NCI-H1694 treated with DMSO at 0.1 percent for 48 hours (cell line): Measurements from ENCODE around the gene SLC35F6.

Source experiments
- DNase-seq: peaks from one replicate; lab custom pipeline; 2025; lab: John Stamatoyannopoulos, UW

Gene SLC35F6, protein sequence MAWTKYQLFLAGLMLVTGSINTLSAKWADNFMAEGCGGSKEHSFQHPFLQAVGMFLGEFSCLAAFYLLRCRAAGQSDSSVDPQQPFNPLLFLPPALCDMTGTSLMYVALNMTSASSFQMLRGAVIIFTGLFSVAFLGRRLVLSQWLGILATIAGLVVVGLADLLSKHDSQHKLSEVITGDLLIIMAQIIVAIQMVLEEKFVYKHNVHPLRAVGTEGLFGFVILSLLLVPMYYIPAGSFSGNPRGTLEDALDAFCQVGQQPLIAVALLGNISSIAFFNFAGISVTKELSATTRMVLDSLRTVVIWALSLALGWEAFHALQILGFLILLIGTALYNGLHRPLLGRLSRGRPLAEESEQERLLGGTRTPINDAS

GRCh38 chr2:26764078-26764887 is at the start of gene SLC35F6:
SLC35F6 (plus strand) TSS chr2:26764284; CDS start chr2:26764350, 66 bp downstream.
- DNase-seq: peak; percentile 57

GRCh38 chr2:26715528-26716270 is 48.4 kb upstream of the SLC35F6 start:
- no peak for DNase-seq

GRCh38 chr2:26716340-26716739 is 47.7 kb upstream of the SLC35F6 start:
- no peak for DNase-seq

DNA sequence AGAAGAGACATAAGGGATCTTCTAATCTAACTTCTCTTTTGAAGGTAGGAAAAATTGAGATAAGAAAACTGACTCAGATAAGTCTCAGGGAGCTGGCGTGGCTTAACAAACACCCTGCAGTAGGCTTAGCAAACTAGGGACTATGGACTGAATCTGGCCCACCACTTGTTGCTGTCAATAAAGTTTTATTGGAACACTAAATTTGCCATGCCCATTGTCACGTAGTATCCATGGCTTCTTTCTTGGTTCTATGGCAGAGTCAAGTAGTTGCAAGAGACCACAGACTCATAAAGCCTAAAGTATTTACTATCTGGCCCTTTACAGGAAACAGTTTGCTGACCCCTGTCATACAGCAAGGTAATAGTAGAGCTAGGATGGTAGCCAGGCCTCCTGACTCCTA is 47.3 kb upstream of the SLC35F6 start:
- DNase-seq: no peak

DNA sequence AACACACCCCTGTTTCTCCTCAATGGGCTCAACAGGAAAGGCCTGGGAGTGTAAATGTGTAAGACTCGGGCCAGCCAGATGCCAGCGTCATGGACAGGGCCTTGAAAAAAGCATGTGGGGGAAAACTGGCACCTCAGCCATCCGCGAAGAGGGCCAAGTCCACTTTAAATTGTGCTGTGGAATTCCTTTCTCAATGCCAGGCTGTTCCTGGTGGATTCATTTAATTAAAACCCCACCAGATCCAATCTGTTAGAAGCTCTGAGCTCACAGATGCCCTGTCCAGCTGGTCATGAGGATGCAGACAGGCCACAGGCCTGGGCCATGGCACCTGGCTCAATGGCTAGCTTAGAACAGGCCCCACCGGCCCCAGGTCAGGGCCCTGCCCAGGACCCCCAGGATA is 46.7 kb upstream of the SLC35F6 start:
- DNase-seq: no peak

DNA sequence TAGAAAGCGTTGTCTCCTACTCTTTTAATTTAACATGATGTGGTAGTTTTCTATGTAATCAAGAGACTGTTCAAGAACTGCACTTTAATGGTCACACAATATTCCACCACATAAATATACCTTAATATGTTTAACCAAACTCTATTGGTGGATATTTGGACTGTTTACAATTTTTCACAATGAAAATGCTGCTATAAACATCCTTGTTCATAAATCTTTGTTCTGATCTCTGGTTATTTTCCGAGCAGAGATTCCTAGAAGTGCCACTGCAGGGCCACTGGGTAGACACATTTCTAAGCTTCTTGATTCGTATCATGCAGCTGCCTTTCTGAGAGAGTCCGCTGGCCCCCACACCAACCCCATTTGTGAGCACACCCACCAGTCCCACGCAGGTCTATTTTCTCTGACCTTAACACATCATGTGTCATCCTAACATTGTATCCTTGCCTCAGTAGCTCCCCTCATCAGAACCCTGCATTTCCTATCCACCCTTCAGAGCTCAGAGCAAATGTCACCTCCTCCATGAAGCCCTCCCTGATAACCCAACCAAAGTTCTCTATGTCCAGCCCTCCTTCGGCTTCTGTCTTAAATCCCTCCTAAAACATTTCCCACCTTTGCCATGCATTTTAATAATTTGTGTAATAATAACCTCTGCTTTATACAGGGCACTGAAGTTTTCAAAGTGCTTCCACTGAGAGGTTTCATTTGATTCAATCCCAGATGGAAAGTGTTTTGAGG is 45.0 kb upstream of the SLC35F6 start:
- DNase-seq: no peak

GRCh38 chr2:26720322-26721114 is 43.6 kb upstream of the SLC35F6 start:
- DNase-seq: no peak

GRCh38 chr2:26721115-26722032 is 42.7 kb upstream of the SLC35F6 start:
- peak; percentile 47 for DNase-seq

DNA sequence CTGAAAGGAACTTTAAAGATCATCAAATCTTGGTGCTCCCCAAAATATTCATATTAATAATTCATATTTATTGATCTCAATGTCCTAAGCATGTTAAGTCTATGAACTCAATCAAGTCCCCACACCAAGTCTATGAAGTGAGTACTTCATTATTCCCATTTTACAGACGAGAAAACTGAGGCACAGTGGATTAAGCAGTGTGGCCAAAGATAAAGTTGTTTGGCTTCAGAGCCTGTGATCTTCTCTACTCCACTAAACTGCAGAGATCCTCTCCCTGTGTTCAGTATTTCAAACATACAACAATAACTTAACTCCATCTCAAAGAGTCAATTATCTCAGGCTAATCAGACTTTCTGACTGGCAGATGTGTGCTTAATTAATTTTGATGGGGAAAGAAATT is 41.8 kb upstream of the SLC35F6 start:
- no peak for DNase-seq

DNA sequence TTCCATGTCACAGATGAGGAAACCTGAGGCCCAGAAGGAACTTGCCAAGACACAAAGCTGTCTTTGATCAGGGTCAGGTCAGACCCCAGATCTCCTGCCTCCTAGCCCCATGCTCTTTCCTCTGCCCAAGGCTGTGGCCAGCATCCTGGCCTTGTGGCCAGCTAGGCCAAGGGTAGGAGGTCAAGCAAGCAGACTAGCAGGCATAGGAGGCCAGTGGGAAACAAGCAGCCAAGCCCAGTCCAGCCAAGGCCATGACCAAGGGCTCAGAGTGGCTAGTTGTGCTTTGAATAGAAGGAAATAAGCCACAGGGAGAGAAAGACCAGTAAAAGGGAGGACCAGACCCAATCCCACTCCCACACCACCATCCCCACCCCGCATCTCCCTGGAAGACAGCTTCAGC is 41.2 kb upstream of the SLC35F6 start:
- no peak for DNase-seq

DNA sequence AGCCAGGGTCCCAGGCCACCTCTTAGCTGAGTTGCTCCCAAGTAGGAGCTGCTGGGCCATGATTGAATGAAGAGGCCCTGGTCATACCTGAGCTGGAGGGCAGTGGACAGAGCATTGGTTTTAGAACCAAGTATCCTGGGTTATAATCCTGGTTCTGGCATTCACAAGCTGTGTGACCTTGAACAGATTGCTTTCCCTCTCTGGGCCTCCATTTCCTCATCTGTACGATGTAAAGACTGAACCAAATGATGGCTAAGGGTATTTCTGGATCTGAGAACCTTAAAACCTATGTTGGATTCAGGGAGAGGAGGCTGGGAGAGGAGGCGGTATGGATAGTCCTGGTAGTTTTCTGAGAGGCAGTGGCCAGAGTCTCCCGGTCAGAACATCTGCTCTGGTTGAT is 40.6 kb upstream of the SLC35F6 start:
- DNase-seq: no peak

GRCh38 chr2:26723991-26724750 is 39.9 kb upstream of the SLC35F6 start:
- no peak for DNase-seq

DNA sequence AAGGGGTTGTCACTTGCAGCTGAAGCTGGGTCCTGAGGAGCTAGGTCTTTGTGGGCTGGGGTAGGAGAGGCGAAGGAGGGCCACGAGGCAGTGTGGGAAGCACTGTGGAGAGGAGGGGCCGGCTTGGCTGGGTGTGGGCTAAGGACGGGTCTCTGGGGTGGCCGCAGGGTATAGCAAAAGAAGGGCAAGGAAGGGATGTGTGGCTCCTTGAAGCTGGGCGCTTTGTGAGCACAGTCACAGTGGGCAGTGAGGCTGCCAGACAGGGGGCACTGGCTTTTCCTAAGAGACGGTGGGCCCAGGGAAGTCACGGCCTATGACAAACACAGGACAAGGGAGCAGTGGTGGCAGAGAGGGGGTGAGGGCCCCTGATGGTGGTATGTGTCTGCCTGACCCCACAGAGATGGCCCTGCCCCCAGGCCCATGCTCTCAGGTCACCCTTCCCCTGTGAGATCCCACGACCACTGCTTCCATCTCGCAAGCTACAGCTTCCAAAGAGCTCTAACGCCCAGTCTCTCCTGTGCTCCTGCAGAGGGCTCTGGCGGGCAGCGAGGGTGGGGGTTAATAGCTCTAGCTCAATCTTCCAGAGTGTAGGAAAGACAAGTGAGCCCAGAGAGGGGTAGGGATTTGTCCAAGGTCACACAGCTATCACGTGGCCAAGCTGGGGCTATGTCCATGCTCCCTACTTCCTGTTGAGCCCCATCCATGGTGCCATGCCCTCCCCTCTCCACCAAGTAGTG is 39.1 kb upstream of the SLC35F6 start:
- no peak for DNase-seq

DNA sequence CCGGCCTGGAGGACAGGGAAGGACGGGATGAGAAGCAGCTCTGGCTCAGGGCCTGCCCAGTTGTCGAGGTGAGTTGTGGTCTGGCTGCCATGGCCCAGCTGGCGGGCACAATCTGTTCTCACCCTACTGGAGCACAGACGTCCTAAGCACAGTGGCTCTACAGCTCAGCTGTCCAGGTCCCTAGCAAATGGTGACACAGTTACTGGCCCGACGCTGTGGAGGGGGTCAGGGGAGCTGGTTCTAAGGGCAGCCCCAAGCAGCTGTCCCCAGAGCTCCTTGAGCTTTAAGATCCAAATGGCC is 38.6 kb upstream of the SLC35F6 start:
- no peak for DNase-seq

- no peak for DNase-seq
These were observed 37.9 kb upstream of the SLC35F6 start for GRCh38 chr2:26726228-26726627.

GRCh38 chr2:26727641-26728561 is 36.2 kb upstream of the SLC35F6 start:
- DNase-seq: no peak

DNA sequence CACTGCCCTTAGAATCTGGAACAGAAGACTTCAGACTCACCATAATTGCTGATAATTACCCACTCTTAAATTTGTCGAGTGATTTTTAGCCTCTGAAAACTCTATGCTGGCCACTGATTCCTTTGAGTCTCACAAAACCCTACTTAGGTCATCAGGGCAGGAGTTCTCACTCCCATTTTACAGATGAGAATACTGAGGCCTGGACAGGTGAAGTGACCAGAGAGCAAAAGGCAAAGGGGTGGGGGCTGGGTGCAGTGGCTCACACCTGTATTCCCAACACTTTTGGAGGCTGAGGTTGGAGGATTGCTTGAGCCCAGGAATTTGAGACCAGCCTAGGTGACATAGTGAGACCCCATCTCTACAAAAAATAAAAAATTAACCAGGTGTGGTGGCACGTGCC is 34.8 kb upstream of the SLC35F6 start:
- DNase-seq: no peak
